ENCODE data around the gene RAPGEF6.

DNA sequence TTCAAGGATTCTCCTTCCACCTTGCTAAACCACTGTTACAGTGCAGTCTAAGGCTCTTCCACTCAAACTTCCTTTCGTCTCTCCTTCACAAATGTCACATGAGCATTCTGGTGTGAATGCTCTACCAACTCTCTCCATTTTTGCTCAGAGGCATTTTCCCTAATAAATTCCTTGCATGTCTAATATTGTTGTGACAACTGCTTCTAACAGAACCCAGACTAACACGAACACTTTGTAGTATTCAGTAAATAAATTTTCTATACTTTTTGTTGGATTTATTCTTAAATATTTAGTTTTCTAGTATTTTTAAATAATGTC lies 24.0 kb downstream of the RAPGEF6 start:
- TF ChIP-seq, protein P1, sequence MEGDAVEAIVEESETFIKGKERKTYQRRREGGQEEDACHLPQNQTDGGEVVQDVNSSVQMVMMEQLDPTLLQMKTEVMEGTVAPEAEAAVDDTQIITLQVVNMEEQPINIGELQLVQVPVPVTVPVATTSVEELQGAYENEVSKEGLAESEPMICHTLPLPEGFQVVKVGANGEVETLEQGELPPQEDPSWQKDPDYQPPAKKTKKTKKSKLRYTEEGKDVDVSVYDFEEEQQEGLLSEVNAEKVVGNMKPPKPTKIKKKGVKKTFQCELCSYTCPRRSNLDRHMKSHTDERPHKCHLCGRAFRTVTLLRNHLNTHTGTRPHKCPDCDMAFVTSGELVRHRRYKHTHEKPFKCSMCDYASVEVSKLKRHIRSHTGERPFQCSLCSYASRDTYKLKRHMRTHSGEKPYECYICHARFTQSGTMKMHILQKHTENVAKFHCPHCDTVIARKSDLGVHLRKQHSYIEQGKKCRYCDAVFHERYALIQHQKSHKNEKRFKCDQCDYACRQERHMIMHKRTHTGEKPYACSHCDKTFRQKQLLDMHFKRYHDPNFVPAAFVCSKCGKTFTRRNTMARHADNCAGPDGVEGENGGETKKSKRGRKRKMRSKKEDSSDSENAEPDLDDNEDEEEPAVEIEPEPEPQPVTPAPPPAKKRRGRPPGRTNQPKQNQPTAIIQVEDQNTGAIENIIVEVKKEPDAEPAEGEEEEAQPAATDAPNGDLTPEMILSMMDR (IDR thresholded peaks at IDR 0.05; ENCODE audit: poor library complexity, severe bottlenecking): no peak
- TF ChIP-seq SMC3 (conservative IDR thresholded peaks at IDR 0.05; ENCODE audit: poor library complexity) (no peak), MXI1 (conservative IDR thresholded peaks at IDR 0.05; ENCODE audit: poor library complexity, severe bottlenecking) (no peak), EZH2 (IDR thresholded peaks at IDR 0.05; ENCODE audit: borderline replicate concordance, insufficient read depth, low read length, poor library complexity, severe bottlenecking) (no peak), POLR2AphosphoS5 (IDR thresholded peaks at IDR 0.05) (no peak)
- TF ChIP-seq, protein P2, sequence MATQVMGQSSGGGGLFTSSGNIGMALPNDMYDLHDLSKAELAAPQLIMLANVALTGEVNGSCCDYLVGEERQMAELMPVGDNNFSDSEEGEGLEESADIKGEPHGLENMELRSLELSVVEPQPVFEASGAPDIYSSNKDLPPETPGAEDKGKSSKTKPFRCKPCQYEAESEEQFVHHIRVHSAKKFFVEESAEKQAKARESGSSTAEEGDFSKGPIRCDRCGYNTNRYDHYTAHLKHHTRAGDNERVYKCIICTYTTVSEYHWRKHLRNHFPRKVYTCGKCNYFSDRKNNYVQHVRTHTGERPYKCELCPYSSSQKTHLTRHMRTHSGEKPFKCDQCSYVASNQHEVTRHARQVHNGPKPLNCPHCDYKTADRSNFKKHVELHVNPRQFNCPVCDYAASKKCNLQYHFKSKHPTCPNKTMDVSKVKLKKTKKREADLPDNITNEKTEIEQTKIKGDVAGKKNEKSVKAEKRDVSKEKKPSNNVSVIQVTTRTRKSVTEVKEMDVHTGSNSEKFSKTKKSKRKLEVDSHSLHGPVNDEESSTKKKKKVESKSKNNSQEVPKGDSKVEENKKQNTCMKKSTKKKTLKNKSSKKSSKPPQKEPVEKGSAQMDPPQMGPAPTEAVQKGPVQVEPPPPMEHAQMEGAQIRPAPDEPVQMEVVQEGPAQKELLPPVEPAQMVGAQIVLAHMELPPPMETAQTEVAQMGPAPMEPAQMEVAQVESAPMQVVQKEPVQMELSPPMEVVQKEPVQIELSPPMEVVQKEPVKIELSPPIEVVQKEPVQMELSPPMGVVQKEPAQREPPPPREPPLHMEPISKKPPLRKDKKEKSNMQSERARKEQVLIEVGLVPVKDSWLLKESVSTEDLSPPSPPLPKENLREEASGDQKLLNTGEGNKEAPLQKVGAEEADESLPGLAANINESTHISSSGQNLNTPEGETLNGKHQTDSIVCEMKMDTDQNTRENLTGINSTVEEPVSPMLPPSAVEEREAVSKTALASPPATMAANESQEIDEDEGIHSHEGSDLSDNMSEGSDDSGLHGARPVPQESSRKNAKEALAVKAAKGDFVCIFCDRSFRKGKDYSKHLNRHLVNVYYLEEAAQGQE (IDR thresholded peaks at IDR 0.05; ENCODE audit: borderline replicate concordance): no peak

All from neural cell (in vitro differentiated cells).